Measurements from ENCODE around the gene MAN2B2. TPM values are rescaled to one million over a fixed set of nuclear protein-coding genes. Genes with fewer than 3 reads are reported as not detected.
"Not testable (repeated sequence)": the region's sequence is repeated elsewhere in the genome, so short reads cannot be mapped to it uniquely, and the experiment has no call there.

Gene MAN2B2
- total and polyA plus RNA-seq, 2 of the 4 experiments (the other 2 are of a cell fraction): 13.4 to 34.1 TPM

DNA sequence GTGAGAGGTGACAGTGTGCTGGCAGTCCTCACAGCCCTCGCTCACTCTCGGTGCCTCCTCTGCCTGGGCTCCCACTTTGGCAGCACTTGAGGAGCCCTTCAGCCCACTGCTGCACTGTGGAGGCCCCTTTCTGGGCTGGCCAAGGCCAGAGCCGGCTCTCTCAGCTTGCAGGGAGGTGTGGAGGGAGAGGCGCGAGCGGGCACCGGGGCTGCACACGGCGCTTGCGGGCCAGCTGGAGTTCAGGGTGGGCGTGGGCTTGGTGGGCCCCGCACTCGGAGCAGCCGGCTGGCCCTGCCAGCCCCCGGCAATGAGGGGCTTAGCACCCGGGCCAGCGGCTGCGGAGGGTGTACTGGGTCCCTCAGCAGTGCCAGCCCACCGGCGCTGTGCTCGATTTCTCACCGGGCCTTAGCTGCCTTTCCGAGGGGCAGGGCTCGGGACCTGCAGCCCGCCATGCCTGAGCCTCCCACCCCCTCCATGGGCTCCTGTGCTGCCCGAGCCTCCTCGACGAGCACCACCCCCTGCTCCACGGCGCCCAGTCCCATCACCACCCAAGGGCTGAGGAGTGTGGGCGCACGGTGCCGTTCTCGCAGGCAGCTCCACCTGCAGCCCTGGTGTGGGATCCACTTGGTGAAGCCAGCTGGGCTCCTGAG lies 97.7 kb downstream of the MAN2B2 start:
- H2BK120ac ChIP-seq (ENCODE audit: low read depth, low read length); H3K4me2 ChIP-seq (ENCODE audit: low read depth, low read length); dilution Hi-C loops (cut with HindIII; ENCODE audit: low sequenced_read_pairs, unreplicated experiment); H3K18ac ChIP-seq (ENCODE audit: low read depth, low read length); ATAC-seq (ENCODE audit: low read depth); H4K8ac ChIP-seq (ENCODE audit: low read depth in 2 of 2, low read length in 2 of 2); H3K27me3 ChIP-seq (ENCODE audit: control insufficient read depth, insufficient read depth, low read length); H3K27ac ChIP-seq (ENCODE audit: insufficient read depth, low read length); BruUV-seq (replicated peaks); H2AK5ac ChIP-seq (ENCODE audit: low read depth, low read length); H3K36me3 ChIP-seq (ENCODE audit: control insufficient read depth, insufficient read depth, low read length); H3K23ac ChIP-seq (ENCODE audit: low read depth, low read length); H2BK20ac ChIP-seq (ENCODE audit: low read depth, low read length); H3K14ac ChIP-seq (replicated peaks; ENCODE audit: low read depth, low read length); CTCF ChIA-PET; H3K9ac ChIP-seq (ENCODE audit: low read depth, low read length); H2BK5ac ChIP-seq (ENCODE audit: low read depth, low read length, poor library complexity, severe bottlenecking); H2BK15ac ChIP-seq (ENCODE audit: low read depth, low read length); intact Hi-C loops (cut with micrococcal nuclease); H3K9me3 ChIP-seq (ENCODE audit: control insufficient read depth, insufficient read depth, low read length); H4K5ac ChIP-seq (ENCODE audit: low read depth, low read length); in situ Hi-C loops (cut with MboI; ENCODE audit: low sequenced_read_pairs); DNase-seq; H3K4ac ChIP-seq (ENCODE audit: low read depth, low read length); H4K91ac ChIP-seq (ENCODE audit: insufficient read depth, low read depth, low read length); H2AFZ ChIP-seq (replicated peaks; ENCODE audit: low read length, poor library complexity); H3K56ac ChIP-seq (ENCODE audit: extremely low read depth, insufficient read depth, low read length); H3K4me3 ChIP-seq (ENCODE audit: insufficient read depth, low read depth, low read length); H2AK9ac ChIP-seq (replicated peaks; ENCODE audit: low read depth, low read length, poor library complexity): not testable (repeated sequence)
- Histone ChIP-seq H4K20me1 (ENCODE audit: insufficient read depth, low read length) (peaks cover 22% of the 10 kb centered on the region), H3K79me1 (ENCODE audit: low read depth in 1 of 2, low read length in 2 of 2) (peaks cover 23 to 33% of the 10 kb centered on the region in 2 experiments; a peak in 3 of 4 replicates), H3K4me1 (ENCODE audit: control insufficient read depth, insufficient read depth, low read length) (peaks cover 22% of the 10 kb centered on the region), H3K9me1 (ENCODE audit: insufficient read depth, low read length) (peaks cover 26% of the 10 kb centered on the region)
- POLR2A ChIA-PET (ENCODE audit: unreplicated experiment): interaction anchor here (0.6 to 1.2 kb wide), 2 partner anchors 44 to 1239 kb away, joined by 4 to 5 read pairs; no protein-coding TSS in a partner anchor
- WGBS, 2 experiments (ENCODE audit: extremely low coverage in 2 of 2, insufficient read length in 1 of 2): 90% methylated on average over 2 of the region's 34 CpGs; no CpG with 5 or more reads in 1 of the 2 experiments

Other genes with a start within 250 kb of the MAN2B2 start
- not detected in 2 replicates for gene PPP2R2C, start 102.6 kb upstream of the MAN2B2 start, total RNA-seq (2012; rRNA removed)
- gene PPP2R2C, start 102.6 kb upstream of the MAN2B2 start, polyA plus RNA-seq (2012; rRNA removed): 0.03 TPM in 1 of 2 replicates, not detected in the other
- gene MRFAP1, start 65.5 kb downstream of the MAN2B2 start, total RNA-seq (2012; rRNA removed): 65.4 and 131 TPM in 2 replicates
- 268 and 279 TPM in 2 replicates for gene MRFAP1, start 65.5 kb downstream of the MAN2B2 start, polyA plus RNA-seq (2012; rRNA removed)
- gene S100P, start 118.7 kb downstream of the MAN2B2 start, total RNA-seq (2012; rRNA removed): not detected in 2 replicates
- not detected in 2 replicates for gene S100P, start 118.7 kb downstream of the MAN2B2 start, polyA plus RNA-seq (2012; rRNA removed)
- gene MRFAP1L1, start 134.7 kb downstream of the MAN2B2 start, total RNA-seq (2012; rRNA removed): 31.7 and 64.2 TPM in 2 replicates
- gene MRFAP1L1, start 134.7 kb downstream of the MAN2B2 start, polyA plus RNA-seq (2012; rRNA removed): 41.7 and 47.0 TPM in 2 replicates
- gene BLOC1S4, start 141.0 kb downstream of the MAN2B2 start, total RNA-seq (2012; rRNA removed): 8.8 and 13.3 TPM in 2 replicates
- gene BLOC1S4, start 141.0 kb downstream of the MAN2B2 start, polyA plus RNA-seq (2012; rRNA removed): 22.1 and 24.2 TPM in 2 replicates
- 19.5 and 23.1 TPM in 2 replicates for gene KIAA0232, start 207.5 kb downstream of the MAN2B2 start, total RNA-seq (2012; rRNA removed)
- gene KIAA0232, start 207.5 kb downstream of the MAN2B2 start, polyA plus RNA-seq (2012; rRNA removed): 5.8 and 6.8 TPM in 2 replicates

Data from IMR-90 (cell line).